ENCODE results near the gene ANKRD13A. TPM values are rescaled to one million over a fixed set of nuclear protein-coding genes. Genes with fewer than 3 reads are reported as not detected.
"Not testable (repeated sequence)": the region's sequence is repeated elsewhere in the genome, so short reads cannot be mapped to it uniquely, and the experiment has no call there.

Gene ANKRD13A
- total RNA-seq, 4 donors from 2014 or later, result 96.1 to 189 (median 115) TPM

- peak; percentile 28 for DNase-seq
- no peaks in the 10 kb centered on the region for H3K9me3 ChIP-seq
- in situ Hi-C loops (cut with MboI; ENCODE audit: low pct_ligation_motif_present in 1 of 4, low pct_unique_long_range_greater_than_20kb in 1 of 4, low sequenced_read_pairs in 3 of 4) (no loop called here), intact Hi-C loops (cut with DNase I; ENCODE audit: low total_unique reads) (no loop called here)
- H3K27ac ChIP-seq, result peak overlapping the region; percentile 51 to 70 (median 63)
- 63 to 82% methylated on average over 7 of the region's 7 CpGs for WGBS, 2 donors (ENCODE audit: low coverage in 1 of 2)
- TF ChIP-seq EP300 (IDR thresholded peaks at IDR 0.05; ENCODE audit: low read depth) (no peak), CTCF (IDR thresholded peaks at IDR 0.05) (no peak), POLR2AphosphoS5 (IDR thresholded peaks at IDR 0.05) (no peak), POLR2A (IDR thresholded peaks at IDR 0.05) (no peak)
- H3K4me1 ChIP-seq, result peaks cover 6 to 54% (median 29%) of the 10 kb centered on the region in 4 donors
- no peak overlapping the region for H3K4me3 ChIP-seq
- H3K27me3 ChIP-seq, result no peaks in the 10 kb centered on the region
- H3K36me3 ChIP-seq, result no peaks in the 10 kb centered on the region
Observed at GRCh38 chr12:110005319-110005973, 6.2 kb downstream of the ANKRD13A start.

- no peak for DNase-seq
- Histone ChIP-seq H3K27me3 (no peaks in the 10 kb centered on the region), H3K4me3 (no peak overlapping the region), H3K27ac (no peak overlapping the region), H3K4me1 (peaks cover 6 to 52% (median 27%) of the 10 kb centered on the region in 4 donors), H3K36me3 (no peaks in the 10 kb centered on the region), H3K9me3 (no peaks in the 10 kb centered on the region)
- intact Hi-C loops (cut with DNase I; ENCODE audit: low total_unique reads) (no loop called here), in situ Hi-C loops (cut with MboI; ENCODE audit: low pct_ligation_motif_present in 1 of 4, low pct_unique_long_range_greater_than_20kb in 1 of 4, low sequenced_read_pairs in 3 of 4) (no loop called here)
- TF ChIP-seq POLR2A (IDR thresholded peaks at IDR 0.05), result no peak
- no peak for TF ChIP-seq POLR2AphosphoS5 (IDR thresholded peaks at IDR 0.05)
- WGBS, 2 donors (ENCODE audit: low coverage in 1 of 2), result 95 to 100% methylated on average over 2 to 4 of the region's 4 CpGs
Observed at GRCh38 chr12:110006115-110006514, 6.9 kb downstream of the ANKRD13A start.

GRCh38 chr12:110007881-110008280, 8.7 kb downstream of the ANKRD13A start:
- H3K9me3 ChIP-seq, result no peaks in the 10 kb centered on the region
- H3K27me3 ChIP-seq, result no peaks in the 10 kb centered on the region
- H3K36me3 ChIP-seq, result peaks cover 0 to 7% (median 0%) of the 10 kb centered on the region in 4 donors
- DNase-seq, result no peak
- H3K4me3 ChIP-seq, result no peak overlapping the region
- in situ Hi-C loops (cut with MboI; ENCODE audit: low pct_ligation_motif_present in 1 of 4, low pct_unique_long_range_greater_than_20kb in 1 of 4, low sequenced_read_pairs in 3 of 4) (no loop called here), intact Hi-C loops (cut with DNase I; ENCODE audit: low total_unique reads) (no loop called here)
- H3K27ac ChIP-seq, result no peak overlapping the region
- peaks cover 6 to 45% (median 15%) of the 10 kb centered on the region in 4 donors for H3K4me1 ChIP-seq
- TF ChIP-seq POLR2AphosphoS5 (IDR thresholded peaks at IDR 0.05) (no peak), POLR2A (IDR thresholded peaks at IDR 0.05) (no peak), CTCF (IDR thresholded peaks at IDR 0.05) (no peak), EP300 (IDR thresholded peaks at IDR 0.05; ENCODE audit: low read depth) (no peak)

- DNase-seq; in situ Hi-C loops (cut with MboI; ENCODE audit: low pct_ligation_motif_present in 1 of 4, low pct_unique_long_range_greater_than_20kb in 1 of 4, low sequenced_read_pairs in 3 of 4); H3K4me3 ChIP-seq; H3K9me3 ChIP-seq; intact Hi-C loops (cut with DNase I; ENCODE audit: low total_unique reads); H3K27me3 ChIP-seq; H3K27ac ChIP-seq: not testable (repeated sequence)
- Histone ChIP-seq H3K36me3 (peaks cover 0 to 16% (median 3%) of the 10 kb centered on the region in 4 donors), H3K4me1 (peaks cover 5 to 35% (median 10%) of the 10 kb centered on the region in 4 donors)
- WGBS, 2 donors (ENCODE audit: low coverage in 1 of 2), result 82 to 93% methylated on average over 12 to 15 of the region's 15 CpGs
Observed at GRCh38 chr12:110008681-110009398, 9.6 kb downstream of the ANKRD13A start.

- WGBS, 2 donors (ENCODE audit: low coverage in 1 of 2), result 73 to 98% methylated on average over 9 to 13 of the region's 13 CpGs
- in situ Hi-C loops (cut with MboI; ENCODE audit: low pct_ligation_motif_present in 1 of 4, low pct_unique_long_range_greater_than_20kb in 1 of 4, low sequenced_read_pairs in 3 of 4) (no loop called here), intact Hi-C loops (cut with DNase I; ENCODE audit: low total_unique reads) (no loop called here)
- no peaks in the 10 kb centered on the region for H3K9me3 ChIP-seq
- TF ChIP-seq CTCF (IDR thresholded peaks at IDR 0.05) (no peak), EP300 (IDR thresholded peaks at IDR 0.05; ENCODE audit: low read depth) (no peak), POLR2AphosphoS5 (IDR thresholded peaks at IDR 0.05) (no peak), POLR2A (IDR thresholded peaks at IDR 0.05) (no peak)
- peaks cover 0 to 28% (median 6%) of the 10 kb centered on the region in 4 donors for H3K36me3 ChIP-seq
- H3K27ac ChIP-seq, result peak overlapping the region in 2 of 4 donors; percentile 22 to 59
- H3K4me3 ChIP-seq, result no peak overlapping the region
- no peaks in the 10 kb centered on the region for H3K27me3 ChIP-seq
- DNase-seq, result peak; percentile 35
- H3K4me1 ChIP-seq, result peaks cover 0 to 16% (median 0%) of the 10 kb centered on the region in 4 donors
Observed at GRCh38 chr12:110010853-110011723, 11.9 kb downstream of the ANKRD13A start.

Data from transverse colon (tissue), 4 donors.